HG03432 (cell line): ENCODE data around the gene PHF14.

Experiments
- ATAC-seq: cut with Tn5 transposase; IDR thresholded peaks from one replicate; pipeline ENCODE4 v1.9.1; 2021; ENCODE audit warnings: mild to moderate bottlenecking, moderate library complexity; ENCODE audit not compliant: unreplicated experiment

The PHF14 gene

DNA sequence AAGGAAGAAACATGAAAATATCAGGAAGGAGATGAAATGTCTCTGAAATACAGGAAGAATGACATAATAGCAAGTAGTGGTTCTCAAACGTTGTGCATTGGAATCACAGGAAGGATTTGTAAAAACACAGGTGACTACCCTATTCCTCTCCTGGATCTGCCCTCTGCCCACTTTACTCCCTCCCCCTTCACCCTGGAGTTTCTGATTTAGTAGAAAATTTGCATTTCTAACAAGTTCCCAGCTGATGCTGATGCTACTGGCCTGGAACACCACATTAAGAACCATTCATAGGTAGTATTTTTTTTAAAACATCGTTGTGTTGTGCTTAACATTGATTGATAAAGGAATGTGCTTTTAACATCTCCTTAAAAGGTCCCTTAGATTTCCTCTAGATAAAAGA, 130.9 kb downstream of the PHF14 start:
- ATAC-seq = no peak

DNA sequence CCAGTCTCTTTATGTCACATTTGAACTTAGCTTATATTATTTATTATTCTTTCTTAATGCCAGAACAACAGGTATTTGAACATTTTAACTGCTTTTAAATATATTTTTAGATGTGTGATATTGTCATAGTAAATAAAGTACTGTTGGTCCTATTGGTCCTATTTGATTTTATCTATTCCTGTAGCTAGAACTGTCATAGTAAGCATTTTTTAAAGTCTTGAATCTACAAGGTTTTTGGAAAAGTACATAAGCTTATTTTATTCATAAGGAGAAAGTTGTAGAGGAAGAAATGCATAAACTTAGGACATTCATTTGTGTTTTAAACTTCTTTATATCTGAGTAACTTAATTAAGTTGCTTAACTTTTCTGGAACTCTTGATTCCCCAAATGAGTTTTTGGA, 136.0 kb downstream of the PHF14 start:
- no peak for ATAC-seq

DNA sequence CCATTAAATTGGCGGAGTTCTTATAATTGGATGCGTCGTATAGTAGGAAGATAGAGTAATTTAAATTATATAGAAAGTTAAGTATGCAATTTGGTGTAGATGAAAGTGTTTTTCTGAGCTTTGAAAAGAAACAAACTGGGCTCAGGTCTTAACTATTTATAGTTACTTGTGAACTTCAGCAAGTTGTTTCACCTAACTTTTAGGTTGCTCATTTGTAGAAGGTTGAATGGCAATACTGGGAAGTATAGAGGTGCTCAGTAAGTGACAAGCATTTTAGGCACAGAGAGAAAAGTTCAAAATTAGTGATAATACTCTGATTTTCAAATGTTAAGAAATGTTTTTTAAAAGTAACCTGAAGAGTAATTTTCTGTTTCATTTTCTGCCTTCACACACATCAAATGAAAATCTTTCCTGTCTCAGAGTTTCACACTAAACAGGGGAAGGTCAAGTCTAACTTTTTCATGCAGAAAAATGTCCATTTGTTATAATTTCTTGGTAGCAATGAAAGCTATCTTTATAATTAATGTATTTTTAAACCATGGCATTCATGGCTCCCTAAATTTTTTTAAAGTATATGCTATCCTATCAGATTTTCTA, 146.5 kb downstream of the PHF14 start:
- ATAC-seq = peak; percentile 80

DNA sequence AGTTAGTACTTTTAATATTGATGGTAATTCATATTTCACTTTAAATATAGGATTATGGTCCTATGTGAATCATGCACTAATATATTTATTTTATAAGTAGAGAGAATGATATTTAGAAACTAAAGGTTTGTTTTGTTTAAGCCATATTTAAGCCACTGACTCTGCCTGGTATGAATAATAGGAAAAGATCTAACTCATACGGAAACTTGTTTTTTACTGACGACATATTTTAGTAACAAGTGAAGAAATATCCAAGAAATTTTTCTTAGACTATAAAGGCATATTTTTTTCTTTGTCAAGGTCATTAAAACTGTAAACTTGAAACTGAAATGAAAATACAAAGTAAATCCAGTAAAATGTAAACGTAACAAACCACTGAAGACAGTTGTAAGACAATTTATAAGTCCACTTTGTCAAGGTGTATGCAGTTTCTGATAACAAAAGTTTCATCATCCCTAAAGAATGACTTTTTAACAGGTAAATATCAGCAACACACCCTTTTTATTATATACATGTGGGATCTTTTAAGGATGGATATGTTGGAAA, 147.1 kb downstream of the PHF14 start:
- ATAC-seq = peak; percentile 45

DNA sequence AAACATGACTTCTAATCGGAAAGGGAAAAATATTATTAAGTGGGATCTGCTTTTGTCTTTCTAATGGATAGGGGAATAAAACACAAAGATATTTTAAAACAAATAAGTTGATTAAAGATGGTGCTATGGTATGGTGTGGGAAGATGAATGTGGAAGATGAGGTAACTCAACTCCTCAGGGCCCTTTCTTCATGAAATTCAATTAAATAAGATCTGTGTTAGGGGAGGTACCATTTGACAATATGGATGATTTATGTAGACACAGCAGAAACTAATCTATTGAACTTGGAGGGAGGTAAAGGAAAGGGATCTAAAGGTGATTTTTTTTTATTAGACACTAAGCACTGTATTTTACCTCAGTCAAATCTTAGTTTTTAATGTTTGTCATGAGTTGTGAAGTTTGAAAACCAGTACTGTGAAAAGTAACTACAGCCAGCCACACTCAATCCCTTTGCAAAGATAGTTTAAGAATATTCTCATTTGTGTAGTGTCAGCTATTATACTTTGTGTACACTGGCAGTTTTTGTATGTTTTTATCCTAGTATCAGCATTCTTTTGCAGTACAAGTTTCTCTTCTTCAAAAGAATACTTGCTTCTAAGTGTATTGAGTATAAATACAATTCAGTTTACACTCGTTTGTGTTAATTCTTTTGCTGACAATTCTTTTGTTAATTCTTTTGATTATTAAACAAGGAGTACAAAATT, 151.3 kb downstream of the PHF14 start:
- ATAC-seq = no peak

DNA sequence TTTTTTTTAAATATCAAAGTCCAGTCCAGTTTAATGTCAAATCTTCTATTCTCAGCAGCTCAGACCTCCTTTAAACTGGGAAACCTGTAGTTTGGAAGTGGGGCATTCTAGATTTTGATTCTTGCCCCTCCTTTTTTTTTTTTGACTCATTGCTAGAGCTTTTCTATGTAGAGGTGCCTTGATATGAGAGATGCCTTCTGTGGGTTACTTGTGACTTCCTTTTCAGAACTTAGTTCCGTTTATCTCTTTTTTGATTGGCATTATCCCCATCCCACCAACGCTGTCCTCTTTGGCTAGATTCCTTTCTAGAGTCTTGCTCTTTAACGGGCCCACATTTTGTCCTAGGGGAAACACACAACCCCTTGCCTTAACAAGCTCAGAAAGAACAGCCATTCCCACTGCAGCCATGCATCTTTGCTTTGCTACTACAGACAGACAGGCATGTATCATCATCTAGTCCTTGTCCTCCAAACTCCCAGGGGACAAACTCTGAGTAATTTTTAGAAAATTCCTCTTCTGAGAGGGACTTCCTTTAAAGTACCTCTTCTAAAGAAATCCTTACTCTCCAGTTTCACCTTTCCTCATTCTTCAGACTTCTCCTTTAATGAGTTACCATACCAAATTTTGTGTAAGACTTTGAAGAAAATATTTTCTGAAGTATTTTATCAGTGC, 153.6 kb downstream of the PHF14 start:
- no peak for ATAC-seq

DNA sequence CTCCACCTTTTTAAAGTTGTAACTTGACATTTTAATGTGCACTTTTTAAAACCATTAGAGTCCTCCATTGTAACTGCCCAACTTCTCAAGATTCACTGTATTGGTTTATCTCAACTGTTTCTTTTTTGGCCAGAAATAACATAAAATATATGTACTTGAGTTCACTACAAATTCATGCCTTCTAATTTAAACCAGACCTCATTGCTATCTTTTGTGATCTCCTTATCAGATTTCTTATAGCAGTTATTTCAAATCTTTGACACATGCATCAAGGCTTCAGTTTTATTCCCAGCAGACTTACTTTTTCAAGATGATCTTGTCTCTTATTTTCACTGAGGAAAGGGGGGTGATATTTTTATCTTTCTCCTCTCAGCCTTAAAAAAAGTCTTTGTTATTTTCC, 154.3 kb downstream of the PHF14 start:
- no peak for ATAC-seq

DNA sequence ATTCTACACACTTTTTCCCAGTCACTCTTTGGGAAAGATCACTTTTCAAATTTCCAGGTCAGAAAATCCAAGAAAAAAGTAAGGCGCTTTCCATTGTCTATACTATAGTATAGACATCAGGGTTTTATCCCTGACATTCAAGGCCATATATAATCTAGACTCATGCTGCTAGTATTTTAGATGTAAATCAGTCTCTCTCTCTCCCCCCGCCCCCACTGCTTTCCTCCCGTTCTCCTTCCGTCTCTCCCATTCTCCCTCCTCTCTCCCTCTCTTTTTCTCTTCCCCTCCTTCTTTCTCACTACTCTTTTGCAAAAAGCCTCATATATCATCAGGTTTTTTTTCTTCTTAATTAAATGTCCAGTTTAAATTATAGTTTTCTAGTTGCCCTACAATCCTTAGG, 154.8 kb downstream of the PHF14 start:
- no peak for ATAC-seq

DNA sequence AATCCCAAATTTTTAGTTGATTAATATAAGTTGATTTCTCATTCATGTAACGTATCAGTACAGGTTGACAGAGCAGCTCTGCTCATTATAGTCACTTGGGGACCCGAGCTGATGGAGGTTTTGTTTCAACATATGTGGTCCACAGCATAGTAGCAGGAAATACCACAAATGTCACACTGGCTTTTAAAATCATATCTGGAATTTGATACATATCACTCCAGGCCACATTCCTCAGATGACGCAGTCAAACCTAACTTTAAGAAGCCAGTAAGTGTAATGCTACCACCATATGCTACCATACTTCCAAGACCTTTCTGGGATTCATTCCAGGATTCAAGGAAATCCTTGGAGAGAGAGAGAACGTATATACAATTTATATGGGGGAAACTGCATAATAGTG, 156.3 kb downstream of the PHF14 start:
- ATAC-seq = no peak

DNA sequence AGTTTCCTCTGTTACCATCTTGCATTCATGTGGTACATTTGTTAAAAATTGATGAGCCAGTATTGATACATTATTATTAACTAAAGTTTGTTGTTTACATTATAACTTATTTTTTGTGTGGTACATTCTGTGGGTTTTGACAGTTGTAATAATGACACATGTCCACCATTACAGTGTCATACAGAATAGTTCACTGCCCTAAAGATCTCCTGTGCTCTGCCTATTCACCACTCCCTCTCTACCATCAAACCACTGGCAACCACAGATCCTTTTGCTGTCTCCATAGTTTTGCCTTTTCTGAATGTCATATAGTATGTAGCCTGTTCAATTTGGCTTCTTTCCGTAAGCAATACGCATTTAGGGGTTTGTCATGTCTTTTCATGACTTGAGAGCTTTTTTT, 156.9 kb downstream of the PHF14 start:
- ATAC-seq = no peak

DNA sequence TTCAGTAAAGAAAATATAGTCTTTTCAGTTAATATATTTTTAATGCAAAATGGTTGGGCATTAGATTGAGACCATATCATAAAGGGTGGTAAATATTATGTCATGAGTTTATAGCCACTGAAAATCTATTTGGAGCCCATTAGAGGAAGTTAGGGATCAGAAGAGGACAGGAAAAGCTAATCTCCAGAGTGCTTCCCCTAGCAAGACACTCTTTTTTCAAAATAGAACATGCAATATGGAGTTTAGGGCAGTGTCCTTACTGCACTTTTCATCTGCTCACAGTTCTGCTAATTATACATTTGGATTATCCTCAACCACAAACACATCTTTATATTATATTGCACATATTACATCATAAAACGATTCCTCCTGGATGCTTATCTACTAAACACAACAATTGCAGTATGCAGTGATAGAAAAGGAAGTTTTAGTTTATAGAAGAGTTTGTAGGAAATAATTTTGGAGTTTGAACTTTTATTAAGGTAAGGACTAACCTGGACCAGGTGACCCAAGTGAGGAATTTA, 159.8 kb downstream of the PHF14 start:
- no peak for ATAC-seq

DNA sequence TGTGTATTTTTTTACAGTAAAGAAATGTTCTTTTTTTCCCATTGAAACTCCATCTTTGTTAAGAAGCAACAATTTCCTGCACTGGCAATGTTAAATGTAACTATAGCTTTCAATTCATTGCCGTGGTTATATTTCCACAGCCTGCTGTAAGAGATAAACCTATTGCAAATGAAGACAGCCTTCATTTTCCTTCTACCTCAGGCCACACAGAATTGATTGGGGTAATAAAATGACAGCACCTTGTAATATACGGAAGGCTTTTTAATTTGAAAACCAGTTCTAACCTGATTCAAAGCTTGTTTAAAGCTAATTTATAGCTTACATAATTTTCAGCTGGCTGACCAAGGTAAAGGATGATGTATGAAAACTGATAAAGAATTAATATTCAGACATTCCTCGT, 161.9 kb downstream of the PHF14 start:
- ATAC-seq = no peak

DNA sequence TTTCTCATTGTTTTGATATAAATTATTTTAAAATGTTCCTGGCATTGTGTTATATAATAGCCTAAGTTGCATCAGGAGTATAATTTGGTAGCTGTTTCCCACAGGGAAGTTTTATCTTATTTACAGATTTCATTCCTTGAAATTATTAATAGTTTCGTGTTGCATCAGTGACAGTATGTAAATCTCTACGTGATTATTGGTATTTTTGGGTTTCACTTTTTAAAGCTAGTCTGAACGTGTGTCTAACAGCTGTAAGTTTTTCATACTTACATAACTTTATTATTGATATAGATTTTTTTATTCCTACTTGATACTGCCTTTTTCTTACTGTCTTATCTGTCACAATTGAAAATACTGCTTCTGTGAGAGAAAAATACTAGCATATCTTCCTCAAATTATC, 167.9 kb downstream of the PHF14 start:
- ATAC-seq = peak; percentile 57

DNA sequence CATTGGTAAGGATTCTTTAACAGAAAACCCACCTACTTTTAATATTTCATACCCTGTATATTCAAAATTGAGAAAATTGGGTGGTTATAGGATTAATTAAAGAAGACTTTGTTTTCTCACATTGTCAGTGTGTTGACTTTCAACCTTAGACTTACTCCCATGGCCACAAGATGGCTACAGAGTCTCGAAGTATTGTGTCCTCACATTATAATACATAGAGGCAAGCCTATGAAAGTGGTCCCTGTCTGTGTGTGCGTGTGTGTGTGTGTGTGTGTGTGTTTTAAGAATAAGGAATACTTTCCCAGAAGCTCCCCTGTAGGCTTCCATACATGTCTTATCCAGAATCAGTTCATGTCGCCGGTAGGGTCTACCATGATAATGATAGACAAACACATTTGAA, 180.0 kb downstream of the PHF14 start:
- no peak for ATAC-seq

DNA sequence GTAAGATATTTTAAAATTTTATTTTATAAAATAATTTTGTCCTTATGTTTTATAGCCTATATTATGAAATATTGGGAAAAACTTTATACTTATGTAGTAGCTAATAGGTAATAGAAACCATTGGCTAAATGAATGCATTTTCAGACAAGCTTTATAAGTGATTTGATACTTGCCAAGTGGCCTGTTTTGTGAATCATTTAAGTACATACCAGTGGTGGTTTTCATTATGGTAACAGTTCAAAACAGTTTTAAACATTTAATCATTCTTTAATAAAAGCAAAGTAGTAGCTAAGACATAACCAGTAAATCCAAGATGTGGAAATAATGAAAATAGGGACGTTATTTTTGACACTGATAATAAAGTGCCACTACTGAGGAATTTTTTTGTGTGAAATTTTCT, 182.2 kb downstream of the PHF14 start:
- no peak for ATAC-seq

DNA sequence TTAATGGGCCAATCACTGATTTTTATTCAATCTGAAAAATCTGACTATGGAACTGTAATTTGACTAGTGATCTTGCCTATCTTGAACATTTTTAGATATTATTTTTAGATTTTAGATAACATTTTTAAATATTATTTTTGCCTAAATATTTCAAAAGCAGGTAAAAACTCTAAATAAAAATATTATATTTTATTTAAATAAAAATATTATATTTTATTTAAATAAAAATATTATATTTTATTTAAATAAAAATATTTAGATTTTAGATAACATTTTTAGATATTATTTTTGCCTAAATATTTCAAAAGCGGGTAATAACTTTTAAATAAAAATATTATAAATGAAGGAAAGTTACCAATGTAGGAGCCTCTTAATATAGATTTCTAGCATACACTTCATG, 187.8 kb downstream of the PHF14 start:
- no peak for ATAC-seq

DNA sequence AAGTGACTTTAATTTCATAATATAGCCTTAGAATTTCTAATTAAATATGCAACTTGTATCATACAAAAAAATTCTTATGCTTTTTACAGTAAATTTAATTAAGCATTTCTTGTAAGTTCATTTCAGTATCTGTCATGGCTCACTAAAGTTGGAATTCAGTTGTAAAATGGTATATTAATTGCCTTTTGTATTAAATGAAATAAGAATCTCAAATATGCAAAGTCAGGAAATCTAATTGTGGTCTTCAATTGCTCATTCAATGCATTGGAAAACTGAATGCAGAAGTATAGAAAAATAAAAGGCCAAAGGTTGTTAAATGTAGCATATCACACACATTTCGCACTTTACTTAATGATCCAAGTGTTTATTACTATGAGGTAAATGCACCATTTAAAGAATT, 189.5 kb downstream of the PHF14 start:
- no peak for ATAC-seq

DNA sequence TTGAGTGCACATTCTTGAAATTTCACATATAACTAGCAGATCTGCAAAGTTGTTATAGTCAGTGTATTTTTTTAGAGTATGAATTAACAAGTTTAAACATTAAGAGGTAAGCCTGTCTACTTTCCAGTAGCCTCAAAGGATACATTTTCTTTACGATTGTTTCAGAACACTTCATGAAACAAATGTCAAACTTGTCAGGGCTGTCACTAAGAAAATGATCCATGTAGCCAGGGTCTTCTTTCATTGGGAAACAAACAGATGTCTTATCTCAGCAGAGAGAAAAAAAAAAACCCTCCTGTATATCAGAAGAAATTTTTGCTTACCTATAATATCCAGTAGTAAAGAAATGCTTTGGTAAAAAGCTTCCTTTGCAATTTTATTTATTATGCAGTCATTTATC, 192.4 kb downstream of the PHF14 start:
- ATAC-seq = no peak

DNA sequence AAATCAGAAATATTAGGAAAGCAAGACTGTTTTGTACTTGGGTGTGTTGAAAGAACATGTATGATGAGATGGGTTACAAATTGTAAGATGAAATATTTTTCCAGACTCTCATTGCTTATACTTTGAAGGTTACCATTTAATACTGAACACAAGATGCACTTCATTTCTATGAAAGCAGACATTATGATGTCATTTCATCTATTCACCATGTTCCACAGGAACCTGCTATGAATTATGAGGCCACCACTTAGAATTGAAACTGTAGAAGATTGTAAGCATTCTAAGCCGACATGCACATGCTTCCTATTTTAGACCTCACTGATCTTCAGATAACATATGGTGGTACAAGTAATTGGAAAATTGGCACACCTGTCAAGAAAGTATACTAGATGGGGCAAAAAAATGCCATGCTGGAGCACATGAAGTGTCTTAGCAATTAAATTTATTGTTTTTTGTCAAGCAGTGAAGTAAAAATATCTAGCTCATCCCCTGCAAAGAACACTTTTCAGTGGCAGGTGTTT, 195.0 kb downstream of the PHF14 start:
- no peak for ATAC-seq

DNA sequence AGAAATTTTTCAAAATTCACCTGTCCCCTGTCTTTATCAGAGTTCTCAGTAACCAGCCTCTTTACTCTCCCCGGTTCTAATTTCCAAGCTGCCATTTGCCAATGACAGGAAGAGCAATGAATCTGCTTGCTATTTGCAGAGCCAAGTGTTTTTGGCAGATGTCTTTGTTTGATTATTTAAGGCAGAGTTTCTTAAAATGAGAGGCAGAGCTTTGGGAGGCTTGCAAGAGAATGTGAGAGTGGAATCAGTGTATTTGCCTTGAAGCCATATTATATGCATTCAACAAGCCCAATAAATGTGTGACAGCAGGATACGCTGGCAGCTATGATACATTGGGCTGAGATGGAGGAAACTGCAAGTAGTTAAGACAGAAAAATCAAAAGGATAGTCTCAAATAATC, 196.5 kb downstream of the PHF14 start:
- no peak for ATAC-seq

DNA sequence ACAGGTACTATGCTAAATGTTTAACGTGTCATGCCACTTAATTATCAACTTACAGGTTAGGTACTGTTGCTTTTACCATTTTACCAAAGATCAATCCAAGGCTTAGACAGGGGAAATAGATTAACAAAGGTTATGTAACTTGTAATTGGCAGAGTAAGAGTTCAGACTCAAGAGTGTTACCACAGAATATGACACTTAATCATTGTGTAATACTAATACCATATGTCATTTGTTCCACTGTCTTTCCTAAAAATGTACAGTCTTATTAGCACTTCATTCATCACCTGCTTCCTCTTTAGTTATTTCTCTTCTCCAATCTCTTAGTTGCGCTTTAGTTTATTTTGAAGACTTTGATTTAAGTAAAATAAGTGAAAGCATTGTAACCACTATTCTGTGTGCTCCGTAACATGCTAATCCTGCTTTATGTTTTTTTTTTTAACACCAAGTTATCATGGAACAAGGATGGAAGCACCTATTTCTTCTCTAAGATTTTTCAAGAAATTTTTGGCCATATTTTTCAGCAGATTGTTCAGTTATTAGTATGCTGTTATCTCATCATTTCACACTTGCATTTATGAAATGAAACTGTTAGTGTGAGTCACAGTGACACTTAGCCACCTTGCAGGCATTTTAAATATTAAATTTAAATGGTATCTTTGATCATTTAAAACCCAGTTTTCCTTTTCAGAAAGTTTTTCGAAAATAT, 197.3 kb downstream of the PHF14 start:
- ATAC-seq = no peak
